ENCODE measurements around the gene PTK6. TPM values are rescaled to one million over a fixed set of nuclear protein-coding genes. Genes with fewer than 3 reads are reported as not detected.

Gene PTK6
- total RNA-seq, 1 donor from 2014 or later = not detected

DNA sequence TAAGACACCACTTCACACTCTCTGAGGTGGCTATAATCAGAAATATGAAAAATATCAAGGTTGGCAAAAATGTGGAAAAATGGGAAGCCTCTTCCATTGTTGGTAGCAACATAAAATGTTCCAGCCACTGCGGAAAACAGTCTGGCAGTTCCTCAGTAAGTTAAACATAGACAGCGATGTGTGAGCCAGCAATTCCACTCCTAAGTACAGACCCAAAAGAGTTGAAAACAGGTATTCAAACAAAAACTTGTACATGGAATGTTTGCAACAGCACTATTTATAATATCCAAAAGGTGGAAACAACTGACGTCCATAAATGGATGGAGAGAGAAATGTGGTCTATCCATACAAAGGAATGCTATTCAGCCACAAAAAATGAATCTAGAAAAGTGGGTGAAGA lies 24.0 kb downstream of the PTK6 start:
- peak in 1 of 2 donors; percentile 20 for DNase-seq (ENCODE audit: low read depth in 2 of 2)

GRCh38 chr20:63509088-63509564 lies 28.1 kb downstream of the PTK6 start:
- DNase-seq (ENCODE audit: low read depth in 2 of 2) = no peak

DNA sequence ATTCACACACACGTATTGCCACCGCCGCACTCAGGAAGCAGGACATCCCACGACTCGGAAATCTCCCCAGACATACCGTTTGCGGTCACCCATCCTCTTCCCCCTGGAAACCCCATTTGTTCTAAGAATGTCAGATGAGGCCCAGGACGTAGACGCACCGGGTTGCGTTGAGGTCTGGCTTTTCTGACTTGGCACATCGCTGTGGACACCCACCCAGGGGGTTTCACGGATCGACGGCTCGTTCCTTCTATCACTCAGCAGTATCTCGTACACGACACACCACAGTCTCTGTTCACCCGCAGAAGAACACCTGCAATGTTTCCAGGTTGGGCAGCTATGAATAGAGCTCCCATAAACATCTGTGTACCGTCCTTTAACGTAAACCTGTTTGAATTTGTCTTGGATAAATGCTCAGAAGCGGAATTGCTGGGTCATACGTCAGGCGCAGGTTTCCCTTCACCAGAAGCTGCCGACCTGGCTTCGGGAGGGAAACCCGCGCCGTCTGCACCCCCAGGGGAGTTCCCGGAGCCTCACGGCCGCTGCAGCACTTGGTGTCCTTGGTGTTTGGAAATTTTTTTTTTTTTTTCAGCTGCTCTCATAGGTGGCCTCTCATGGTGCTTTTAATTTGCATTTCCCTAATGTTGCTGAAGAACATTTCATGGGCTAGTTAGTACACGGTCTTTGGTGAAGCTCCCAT lies 29.0 kb downstream of the PTK6 start:
- no peak for DNase-seq (ENCODE audit: low read depth in 2 of 2)

DNA sequence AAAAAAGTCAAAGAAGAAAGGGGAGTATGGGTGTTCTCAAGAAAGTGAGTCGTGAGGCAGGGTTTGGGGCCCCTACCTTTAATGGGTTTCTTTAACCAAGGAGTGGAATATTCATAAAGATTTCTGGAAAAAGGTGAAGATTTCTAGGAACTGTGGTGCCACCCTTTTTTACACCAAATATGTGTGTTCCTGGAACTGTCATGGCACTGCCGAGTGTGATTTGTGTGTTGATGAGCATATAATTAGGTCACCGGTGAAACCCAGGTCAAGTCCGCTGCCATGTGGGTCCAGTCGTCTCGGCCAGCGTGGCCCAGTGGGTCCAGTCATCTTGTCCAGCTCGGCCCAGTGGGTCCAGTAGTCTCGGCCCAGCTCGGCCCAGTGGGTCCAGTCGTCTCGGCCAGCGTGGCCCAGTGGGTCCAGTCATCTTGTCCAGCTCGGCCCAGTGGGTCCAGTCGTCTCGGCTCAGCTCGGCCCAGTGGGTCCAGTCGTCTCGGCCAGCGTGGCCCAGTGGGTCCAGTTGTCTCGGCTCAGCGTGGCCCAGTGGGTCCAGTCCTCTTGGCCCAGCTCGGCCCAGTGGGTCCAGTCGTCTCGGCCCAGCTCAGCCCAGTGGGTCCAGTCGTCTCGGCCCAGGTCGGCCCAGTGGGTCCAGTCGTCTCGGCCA lies 30.0 kb downstream of the PTK6 start:
- DNase-seq (ENCODE audit: low read depth in 2 of 2) = no peak

DNA sequence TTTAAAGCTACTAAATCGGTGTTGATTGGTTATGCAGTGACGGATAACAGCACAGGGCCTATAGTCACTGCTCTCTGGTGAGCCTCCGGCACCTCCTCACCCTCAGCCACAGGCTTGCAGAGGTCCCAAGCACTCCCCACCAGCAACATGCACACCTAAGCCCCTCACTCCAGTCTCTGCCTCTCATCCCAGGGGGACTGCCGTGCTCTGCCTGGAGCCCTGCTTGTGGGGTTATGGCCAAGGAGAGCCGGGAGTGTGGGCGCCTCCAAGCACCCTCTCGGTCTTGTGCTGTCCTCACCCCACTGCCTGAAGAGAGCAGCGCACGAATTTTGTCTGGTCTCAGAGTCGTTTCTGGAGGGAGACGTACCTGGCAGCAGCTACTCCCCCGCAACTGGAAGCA lies 31.5 kb downstream of the PTK6 start:
- no peak for DNase-seq (ENCODE audit: low read depth in 2 of 2)

GRCh38 chr20:63505281-63505680 lies 31.9 kb downstream of the PTK6 start:
- DNase-seq (ENCODE audit: low read depth in 2 of 2) = no peak

- DNase-seq (ENCODE audit: low read depth in 2 of 2) = no peak
These were observed 32.5 kb downstream of the PTK6 start for GRCh38 chr20:63504642-63505041.

GRCh38 chr20:63503524-63503923 lies 33.7 kb downstream of the PTK6 start:
- DNase-seq (ENCODE audit: low read depth in 2 of 2) = no peak

GRCh38 chr20:63502671-63503172 lies 34.5 kb downstream of the PTK6 start:
- DNase-seq (ENCODE audit: low read depth in 2 of 2) = no peak

GRCh38 chr20:63501818-63502670 lies 35.1 kb downstream of the PTK6 start:
- peak in 1 of 2 donors; percentile 28 for DNase-seq (ENCODE audit: low read depth in 2 of 2)

DNA sequence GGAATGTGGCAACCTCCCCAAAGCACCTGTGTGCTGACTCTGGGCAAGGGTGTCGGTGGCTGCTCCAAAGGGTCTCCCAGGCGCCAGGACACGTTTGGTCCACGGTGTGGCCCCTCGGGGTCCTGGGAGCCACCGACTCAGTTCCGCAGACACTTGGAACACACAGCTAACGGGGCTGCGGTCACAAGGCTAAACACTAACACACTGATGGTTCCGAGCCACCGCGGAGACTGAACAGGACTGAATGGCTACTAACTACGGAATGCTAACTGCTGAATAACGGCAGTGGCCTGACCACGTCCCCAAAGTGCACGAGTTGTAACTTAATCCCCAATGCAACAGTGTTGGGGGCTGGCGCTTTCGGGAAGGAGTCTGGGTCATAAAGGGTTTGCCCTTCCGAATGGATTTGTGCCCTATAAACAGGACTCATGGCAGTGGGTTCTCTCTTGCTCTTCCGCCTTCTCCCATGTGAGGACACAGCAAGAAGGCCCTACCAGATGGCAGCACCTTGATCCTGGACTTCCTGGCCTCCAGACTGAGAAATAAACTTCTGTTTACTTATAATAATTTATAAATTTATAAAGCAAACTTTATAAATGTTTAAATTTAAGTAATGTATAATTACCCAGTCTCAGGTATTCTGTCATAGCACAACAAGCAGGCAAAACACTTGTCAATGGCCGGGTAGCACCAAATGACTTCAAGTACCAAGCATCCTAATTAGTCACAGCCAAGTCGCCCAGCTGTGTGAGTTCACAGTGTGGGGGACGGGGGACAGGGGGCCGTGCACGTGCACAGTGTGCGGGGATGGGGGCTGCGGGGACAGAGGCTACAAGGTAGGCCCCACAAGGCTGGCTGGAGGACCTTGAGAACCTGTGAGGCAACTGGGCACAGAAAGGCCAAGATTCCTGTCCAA lies 36.0 kb downstream of the PTK6 start:
- no peak for DNase-seq (ENCODE audit: low read depth in 2 of 2)

DNA sequence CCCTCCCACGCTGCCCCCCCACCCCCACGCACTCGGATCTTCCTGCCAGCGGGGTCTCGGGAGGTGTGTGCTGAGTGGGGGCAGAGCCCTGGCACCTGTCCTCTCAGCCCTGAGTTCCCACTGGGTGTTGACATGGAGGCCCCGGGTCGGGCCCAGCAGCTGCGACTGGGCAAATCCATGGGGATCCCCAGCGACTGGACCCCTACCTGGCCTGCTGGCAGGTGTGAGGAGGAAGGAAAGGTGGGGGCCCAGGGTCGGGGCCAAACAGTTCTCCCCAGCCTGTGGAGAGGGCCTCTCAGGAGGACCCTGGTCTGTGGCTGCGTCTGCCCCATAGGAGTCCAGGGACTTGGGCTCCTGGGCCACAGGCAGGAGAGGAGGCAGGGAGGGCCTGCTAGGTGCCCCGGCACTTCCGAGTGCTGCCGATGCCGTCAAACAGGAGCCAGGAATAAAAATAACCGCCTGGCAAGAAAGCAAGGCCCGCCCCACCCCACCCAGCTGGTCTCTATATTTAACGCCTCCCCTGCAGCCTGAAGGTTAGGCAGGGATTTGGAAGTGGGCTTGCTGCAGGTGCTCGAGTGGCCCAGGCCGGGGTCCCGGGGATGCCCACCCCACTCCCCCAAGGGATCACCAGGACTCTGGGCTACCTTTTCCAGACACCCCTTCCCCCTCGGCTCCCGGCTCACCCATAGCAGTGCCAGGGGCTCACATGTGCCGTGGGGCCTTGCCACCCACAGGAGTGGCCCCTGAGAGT lies 36.9 kb downstream of the PTK6 start:
- no peak for DNase-seq (ENCODE audit: low read depth in 2 of 2)

- DNase-seq (ENCODE audit: low read depth in 2 of 2) = no peak
These were observed 37.7 kb downstream of the PTK6 start for GRCh38 chr20:63499338-63499969.

DNA sequence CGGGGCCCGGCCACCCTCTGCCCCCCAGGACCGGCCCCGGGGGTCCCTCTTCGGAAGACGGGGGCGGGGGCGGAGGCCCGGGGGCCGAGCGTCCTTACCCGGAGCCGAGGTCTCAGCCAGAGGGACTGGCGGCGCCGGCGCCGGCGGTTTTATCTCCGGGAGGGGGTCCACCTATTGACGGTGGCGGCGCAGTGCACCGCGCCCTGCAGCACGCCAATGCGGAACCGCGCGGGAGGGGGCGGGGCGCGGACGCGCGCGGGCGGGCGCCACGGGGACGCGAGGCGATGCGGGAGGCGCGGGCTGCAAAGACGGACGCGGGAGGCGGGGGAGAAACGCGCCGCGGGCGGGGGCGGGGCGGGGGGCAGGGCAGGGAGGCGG lies 38.2 kb downstream of the PTK6 start, which contains the start of gene EEF1A2:
Gene EEF1A2, minus strand, starts transcription at position 124 of the 378 bp plus-strand sequence. CDS start 1,320 bp downstream, outside the sequence.
- DNase-seq (ENCODE audit: low read depth in 2 of 2) = peak in 1 of 2 donors; percentile 50

DNA sequence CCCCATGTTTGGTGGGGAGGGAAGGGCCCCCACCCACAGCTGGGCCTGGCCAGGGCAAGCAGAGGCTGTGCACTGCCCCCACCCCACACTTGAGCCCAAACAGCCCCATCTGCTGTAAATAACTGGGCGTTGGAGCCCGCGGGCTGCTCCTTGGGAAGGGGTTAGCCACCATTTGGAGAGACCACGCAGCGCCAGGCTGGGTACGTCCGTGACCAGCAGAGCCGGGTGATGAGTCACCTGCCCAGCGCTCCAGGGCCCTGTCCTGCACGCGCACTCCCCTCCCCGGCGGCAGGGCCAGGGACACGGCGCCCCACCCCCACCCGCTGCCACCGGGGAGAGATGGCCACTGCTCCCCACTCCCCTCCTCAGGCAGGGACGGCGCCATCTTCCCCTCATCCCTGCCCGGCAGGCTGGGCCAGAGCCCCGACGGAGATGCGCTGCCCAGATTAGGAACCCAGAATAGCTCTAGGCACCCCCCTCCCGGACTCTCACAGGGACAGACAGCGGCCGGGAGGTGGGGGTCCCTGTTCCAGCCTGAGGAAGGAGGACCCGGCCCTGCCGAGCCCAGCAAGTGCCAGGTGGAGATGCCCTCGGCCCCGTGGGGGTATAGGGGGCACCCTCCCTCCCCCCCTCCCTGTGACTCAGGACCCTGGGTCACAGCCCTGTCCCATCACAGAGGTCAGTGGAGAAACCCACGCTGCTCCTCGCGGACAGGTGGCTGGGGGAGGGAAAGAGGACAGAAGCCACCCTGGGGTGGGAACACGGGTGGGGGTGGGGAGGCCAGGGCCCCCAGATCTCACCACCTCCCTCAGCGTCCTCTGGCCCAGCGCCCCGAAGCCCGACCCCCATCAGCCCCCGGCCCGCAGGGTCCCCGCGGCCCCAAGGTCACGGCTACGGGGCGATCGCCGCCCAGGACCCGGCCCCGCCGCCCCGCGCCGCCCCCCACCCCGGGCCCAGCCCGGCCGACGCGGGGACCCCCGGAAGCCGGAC lies 38.9 kb downstream of the PTK6 start:
- DNase-seq (ENCODE audit: low read depth in 2 of 2) = peak; percentile 24 to 61

DNA sequence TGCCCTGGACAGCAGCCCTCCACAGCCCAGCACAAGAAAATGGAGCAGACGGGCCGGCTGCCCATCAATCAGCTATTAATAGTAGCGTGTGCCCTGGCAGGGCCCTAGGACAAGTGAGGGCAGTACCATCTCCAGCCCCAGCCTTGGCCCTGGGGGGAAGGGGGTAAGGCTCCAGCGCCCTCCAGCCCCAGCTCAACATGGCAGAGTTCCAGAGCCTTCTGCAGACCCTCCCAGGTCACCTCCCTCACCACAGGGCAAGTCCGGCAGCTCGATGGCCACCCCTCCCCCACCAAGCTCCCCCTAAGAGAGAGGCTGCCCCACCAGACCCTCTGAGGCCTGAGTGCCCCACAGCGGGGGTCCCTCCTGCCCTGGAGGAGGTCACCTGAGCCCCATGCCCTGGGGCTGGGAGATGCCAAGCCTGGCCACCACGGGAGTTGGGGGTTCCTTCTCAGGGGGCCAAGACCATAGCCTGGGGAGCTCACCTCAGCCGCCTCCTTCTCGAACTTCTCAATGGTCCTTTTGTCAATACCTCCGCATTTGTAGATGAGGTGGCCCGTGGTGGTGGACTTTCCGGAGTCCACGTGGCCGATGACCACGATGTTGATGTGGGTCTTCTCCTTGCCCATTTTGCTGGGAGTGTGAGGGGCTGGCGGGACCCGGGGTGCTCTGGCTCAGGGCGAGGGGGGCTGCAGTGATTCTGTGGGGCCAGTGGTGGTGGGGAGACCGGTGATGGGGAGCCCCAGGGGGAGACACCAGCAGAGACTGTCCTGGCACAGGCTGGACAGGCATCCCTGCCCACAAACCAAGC lies 39.8 kb downstream of the PTK6 start:
- DNase-seq (ENCODE audit: low read depth in 2 of 2) = no peak

DNA sequence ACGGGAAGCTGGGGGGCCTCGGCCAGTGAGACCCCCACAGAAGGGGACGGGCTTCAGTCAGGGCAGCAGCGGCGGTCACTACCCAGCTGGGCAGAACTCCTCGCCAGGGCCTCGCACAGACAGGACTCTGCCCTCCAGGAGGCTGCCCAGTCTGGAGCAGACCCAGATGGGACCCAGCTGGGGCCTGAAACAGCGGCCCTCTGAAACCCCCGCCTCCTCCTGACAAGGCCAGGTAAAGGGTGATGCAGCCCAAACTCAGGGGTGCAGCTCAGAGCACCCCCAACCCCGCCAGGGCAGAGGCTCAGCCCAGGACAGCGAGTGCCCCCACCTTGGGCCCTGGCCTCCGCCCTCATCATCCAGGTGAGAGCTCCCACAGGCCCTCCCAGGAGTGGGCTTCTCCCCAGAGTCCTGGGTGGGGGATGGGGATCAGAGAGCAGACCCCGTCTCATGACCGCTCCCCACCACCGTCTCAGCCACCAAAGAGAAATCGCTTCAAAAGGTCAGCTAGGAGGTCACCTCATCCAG lies 40.5 kb downstream of the PTK6 start:
- no peak for DNase-seq (ENCODE audit: low read depth in 2 of 2)

All from lung microvascular endothelial cell (primary cell).